Right lung (tissue), 10 donors: ENCODE measurements around the gene FUCA2. TPM values are rescaled to one million over a fixed set of nuclear protein-coding genes. Genes with fewer than 3 reads are reported as not detected.

Source experiments
- DNase-seq, 2 donors: peaks; one replicate each; pipeline ENCODE4 v3.0.0-alpha.2; 2013
- long read RNA-seq, 8 donors: transcript quantifications; one replicate each; lab custom pipeline, GENCODE V29; 2026
- polyA plus RNA-seq, 5 donors: library from polyadenylated mRNA; unstranded; fragments of 120-200 nt; gene quantifications; one replicate each; pipeline versions ENCODE4 v1.2.1 to v1.2.3, GENCODE V29; 2013; ENCODE audit warnings: inconsistent platforms in 1 of 5, low replicate concordance in 1 of 5; ENCODE audit not compliant: insufficient read length in 5 of 5, insufficient read depth in 1 of 5

The FUCA2 gene
- polyA plus RNA-seq, result 10 to 100 TPM; 38.6 to 55.4 (median 54.1) TPM
- long read RNA-seq, donor 1, transcript FUCA2-201 (7 exons, 2,356 nt), result major isoform, 21 of 32 reads
- long read RNA-seq, donor 1, partial matches to known transcripts, result 11 of 32 reads
- long read RNA-seq, donor 1, other reads (novel, unspliced or antisense), result 0 of 32 reads
- long read RNA-seq, donor 2, transcript FUCA2-201 (7 exons, 2,356 nt), result major isoform, 22 of 22 reads
- long read RNA-seq, donor 2, partial matches to known transcripts, result 0 of 22 reads
- long read RNA-seq, donor 2, other reads (novel, unspliced or antisense), result 0 of 22 reads
- long read RNA-seq, donor 3, transcript FUCA2-201 (7 exons, 2,356 nt), result major isoform, 13 of 18 reads
- long read RNA-seq, donor 3, partial matches to known transcripts, result 5 of 18 reads
- long read RNA-seq, donor 3, other reads (novel, unspliced or antisense), result 0 of 18 reads
- long read RNA-seq, donor 4, transcript FUCA2-201 (7 exons, 2,356 nt), result major isoform, 6 of 7 reads
- long read RNA-seq, donor 4, partial matches to known transcripts, result 0 of 7 reads
- long read RNA-seq, donor 4, other reads (novel, unspliced or antisense), result 0 of 7 reads
- long read RNA-seq, donor 5, transcript FUCA2-201 (7 exons, 2,356 nt), result major isoform, 22 of 39 reads
- long read RNA-seq, donor 5, partial matches to known transcripts, result 17 of 39 reads
- long read RNA-seq, donor 5, other reads (novel, unspliced or antisense), result 0 of 39 reads
- long read RNA-seq, donor 6, transcript FUCA2-201 (7 exons, 2,356 nt), result major isoform, 27 of 27 reads
- long read RNA-seq, donor 6, partial matches to known transcripts, result 0 of 27 reads
- long read RNA-seq, donor 6, other reads (novel, unspliced or antisense), result 0 of 27 reads
- long read RNA-seq, donor 7, transcript FUCA2-201 (7 exons, 2,356 nt), result major isoform, 17 of 22 reads
- long read RNA-seq, donor 7, partial matches to known transcripts, result 5 of 22 reads
- long read RNA-seq, donor 7, other reads (novel, unspliced or antisense), result 0 of 22 reads
- long read RNA-seq, donor 8, transcript FUCA2-201 (7 exons, 2,356 nt), result major isoform, 8 of 8 reads
- long read RNA-seq, donor 8, partial matches to known transcripts, result 0 of 8 reads
- long read RNA-seq, donor 8, other reads (novel, unspliced or antisense), result 0 of 8 reads

- DNase-seq, result peak; percentile 92 to 93
Measured at GRCh38 chr6:143510991-143511891, at the start of gene FUCA2. FUCA2 (minus strand) TSS chr6:143511720; CDS start chr6:143511634, 86 bp downstream.

- no peak for DNase-seq
Measured at GRCh38 chr6:143561105-143561704, 49.7 kb upstream of the FUCA2 start.

- no peak for DNase-seq
Measured at GRCh38 chr6:143559051-143559660, 47.6 kb upstream of the FUCA2 start.

GRCh38 chr6:143556529-143556928 lies 45.0 kb upstream of the FUCA2 start:
- no peak for DNase-seq

GRCh38 chr6:143555582-143555981 lies 44.1 kb upstream of the FUCA2 start:
- no peak for DNase-seq

- no peak for DNase-seq
Measured at GRCh38 chr6:143555071-143555492, 43.6 kb upstream of the FUCA2 start.

- no peak for DNase-seq
Measured at GRCh38 chr6:143553337-143553736, 41.8 kb upstream of the FUCA2 start.

GRCh38 chr6:143549949-143550268 lies 38.4 kb upstream of the FUCA2 start:
- DNase-seq, result no peak

- DNase-seq, result no peak
Measured at GRCh38 chr6:143549221-143549948, 37.9 kb upstream of the FUCA2 start.

- DNase-seq, result no peak
Measured at GRCh38 chr6:143546599-143546998, 35.1 kb upstream of the FUCA2 start.

- no peak for DNase-seq
Measured at GRCh38 chr6:143545976-143546547, 34.5 kb upstream of the FUCA2 start.

- DNase-seq, result no peak
Measured at GRCh38 chr6:143545165-143545564, 33.6 kb upstream of the FUCA2 start.

GRCh38 chr6:143544011-143544696 lies 32.6 kb upstream of the FUCA2 start:
- DNase-seq, result no peak

GRCh38 chr6:143543435-143543834 lies 31.9 kb upstream of the FUCA2 start:
- DNase-seq, result no peak

GRCh38 chr6:143542888-143543287 lies 31.4 kb upstream of the FUCA2 start:
- DNase-seq, result no peak

GRCh38 chr6:143540192-143540591 lies 28.7 kb upstream of the FUCA2 start:
- no peak for DNase-seq

- no peak for DNase-seq
Measured at GRCh38 chr6:143539734-143540133, 28.2 kb upstream of the FUCA2 start.

- DNase-seq, result no peak
Measured at GRCh38 chr6:143539106-143539505, 27.6 kb upstream of the FUCA2 start.

GRCh38 chr6:143538374-143538773 lies 26.9 kb upstream of the FUCA2 start:
- DNase-seq, result no peak
